ENCODE results near the gene SATB2. TPM values are rescaled to one million over a fixed set of nuclear protein-coding genes. Genes with fewer than 3 reads are reported as not detected.

Gene SATB2
- total and polyA plus RNA-seq, 10 donors = 0.39 to 3.0 (median 2.6) TPM

DNA sequence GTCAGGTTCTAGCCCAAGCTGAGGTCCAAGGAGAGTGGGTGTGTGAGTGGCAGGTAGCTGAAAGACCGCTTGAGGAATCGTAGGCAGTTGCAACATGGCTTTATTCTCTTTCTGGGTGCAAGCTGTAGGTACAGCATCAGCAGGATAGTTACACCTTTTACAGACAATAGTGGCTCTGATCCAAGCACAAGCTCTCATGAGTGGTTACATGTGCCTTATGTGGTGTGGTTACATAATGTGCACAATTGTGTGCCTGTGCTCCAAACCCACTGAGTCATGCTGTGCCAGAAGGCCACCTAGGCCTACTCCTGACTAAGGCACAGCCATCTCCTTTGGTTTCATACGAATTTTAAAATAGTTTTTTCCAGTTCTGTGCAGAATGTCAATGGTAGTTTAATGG, 227.6 kb downstream of the SATB2 start:
- no peaks in the 10 kb centered on the region for H3K4me1 ChIP-seq
- WGBS, 5 donors = 71 to 84% (median 77%) methylated on average over 3 of the region's 3 CpGs
- intact Hi-C loops (cut with DNase I; ENCODE audit: low total_unique reads) = no loop called here
- no peak for DNase-seq
- no peaks in the 10 kb centered on the region for H3K27me3 ChIP-seq (replicated peaks in 1 of 7)
- H3K4me3 ChIP-seq = no peak overlapping the region
- peaks cover 0 to 32% (median 6%) of the 10 kb centered on the region in 8 donors for H3K9me3 ChIP-seq
- TF ChIP-seq POLR2AphosphoS5 (IDR thresholded peaks at IDR 0.05) = no peak
- TF ChIP-seq, protein P1, sequence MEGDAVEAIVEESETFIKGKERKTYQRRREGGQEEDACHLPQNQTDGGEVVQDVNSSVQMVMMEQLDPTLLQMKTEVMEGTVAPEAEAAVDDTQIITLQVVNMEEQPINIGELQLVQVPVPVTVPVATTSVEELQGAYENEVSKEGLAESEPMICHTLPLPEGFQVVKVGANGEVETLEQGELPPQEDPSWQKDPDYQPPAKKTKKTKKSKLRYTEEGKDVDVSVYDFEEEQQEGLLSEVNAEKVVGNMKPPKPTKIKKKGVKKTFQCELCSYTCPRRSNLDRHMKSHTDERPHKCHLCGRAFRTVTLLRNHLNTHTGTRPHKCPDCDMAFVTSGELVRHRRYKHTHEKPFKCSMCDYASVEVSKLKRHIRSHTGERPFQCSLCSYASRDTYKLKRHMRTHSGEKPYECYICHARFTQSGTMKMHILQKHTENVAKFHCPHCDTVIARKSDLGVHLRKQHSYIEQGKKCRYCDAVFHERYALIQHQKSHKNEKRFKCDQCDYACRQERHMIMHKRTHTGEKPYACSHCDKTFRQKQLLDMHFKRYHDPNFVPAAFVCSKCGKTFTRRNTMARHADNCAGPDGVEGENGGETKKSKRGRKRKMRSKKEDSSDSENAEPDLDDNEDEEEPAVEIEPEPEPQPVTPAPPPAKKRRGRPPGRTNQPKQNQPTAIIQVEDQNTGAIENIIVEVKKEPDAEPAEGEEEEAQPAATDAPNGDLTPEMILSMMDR (IDR thresholded peaks at IDR 0.05 in 8 of 11, conservative IDR thresholded peaks at IDR 0.05 in 3 of 11) = no peak
- TF ChIP-seq POLR2A (IDR thresholded peaks at IDR 0.05) = no peak
- H3K27ac ChIP-seq = no peak overlapping the region
- no peaks in the 10 kb centered on the region for H3K36me3 ChIP-seq

DNA sequence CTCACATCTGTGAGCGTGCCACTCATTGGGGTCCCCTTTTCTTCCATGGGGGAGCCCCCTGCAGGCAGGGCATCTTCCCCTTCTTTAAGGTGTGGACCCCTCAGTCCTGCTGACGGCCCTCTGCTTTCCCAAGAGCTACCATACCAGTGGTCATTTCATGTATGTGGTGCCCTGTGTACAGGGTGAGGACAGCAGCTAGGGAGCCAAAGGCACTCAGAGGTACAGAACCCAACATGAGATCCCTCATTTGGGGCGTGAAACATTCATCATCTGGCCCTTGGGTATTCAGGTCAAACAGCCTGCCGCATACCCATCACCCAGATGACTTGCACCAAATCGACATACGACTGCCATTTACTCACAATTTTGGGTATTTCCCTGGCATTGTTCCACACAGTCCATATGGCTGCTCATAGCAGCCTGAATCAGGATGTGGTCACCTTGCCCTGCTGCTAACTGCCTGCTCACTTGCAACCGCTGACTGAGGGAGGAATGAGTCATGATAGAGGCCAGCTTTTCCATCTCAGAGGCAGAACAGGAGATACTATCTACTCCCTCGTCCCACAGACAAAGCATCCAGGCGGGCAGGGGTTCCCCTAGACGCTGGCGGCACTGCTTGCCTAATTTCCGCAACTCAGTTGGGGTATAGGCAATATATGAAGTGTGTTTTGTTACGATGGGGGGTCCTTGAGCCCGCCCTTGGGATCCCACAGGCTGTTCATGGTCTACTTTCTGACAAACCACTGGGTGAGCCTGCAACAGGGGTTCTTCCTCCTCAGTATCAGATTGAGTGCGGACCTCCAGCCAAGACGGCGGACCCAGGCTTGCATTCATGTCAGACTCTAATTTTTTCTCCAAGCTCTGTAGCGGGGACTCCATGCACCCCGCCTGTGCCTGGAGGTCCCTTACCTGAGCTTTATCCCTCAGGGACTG, 228.6 kb downstream of the SATB2 start:
- 82 to 92% (median 85%) methylated on average over 19 of the region's 19 CpGs for WGBS, 5 donors
- H3K36me3 ChIP-seq = no peaks in the 10 kb centered on the region
- H3K9me3 ChIP-seq = peaks cover 0 to 41% (median 6%) of the 10 kb centered on the region in 8 donors
- TF ChIP-seq POLR2AphosphoS5 (IDR thresholded peaks at IDR 0.05) = no peak
- no peak for TF ChIP-seq POLR2A (IDR thresholded peaks at IDR 0.05)
- TF ChIP-seq, protein P1 (IDR thresholded peaks at IDR 0.05 in 8 of 11, conservative IDR thresholded peaks at IDR 0.05 in 3 of 11) = no peak
- H3K4me1 ChIP-seq = no peaks in the 10 kb centered on the region
- H3K27me3 ChIP-seq (replicated peaks in 1 of 7) = no peaks in the 10 kb centered on the region
- DNase-seq = peak; percentile 49
- no peak overlapping the region for H3K4me3 ChIP-seq
- no peak overlapping the region for H3K27ac ChIP-seq
- intact Hi-C loops (cut with DNase I; ENCODE audit: low total_unique reads) = no loop called here

DNA sequence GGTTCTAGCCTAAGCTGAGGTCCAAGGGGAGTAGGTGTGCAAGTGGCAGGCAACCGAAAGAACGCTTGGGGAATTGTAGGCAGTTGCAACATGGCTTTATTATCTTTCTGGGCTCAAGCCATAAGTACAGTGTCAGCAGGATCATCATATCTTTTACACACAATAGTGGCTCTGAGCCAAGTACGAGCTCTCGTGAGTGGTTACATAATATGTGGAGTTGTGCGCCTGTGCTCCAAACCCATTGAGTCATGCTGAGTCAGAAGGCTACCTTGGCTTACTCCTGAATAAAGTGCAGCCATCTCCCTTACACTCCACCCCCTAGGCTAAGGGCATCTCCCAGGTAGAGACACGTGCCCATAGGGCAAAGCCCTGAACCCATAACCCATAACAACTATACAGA, 233.9 kb downstream of the SATB2 start:
- 86 to 96% (median 91%) methylated on average over 6 of the region's 6 CpGs for WGBS, 5 donors
- no peaks in the 10 kb centered on the region for H3K36me3 ChIP-seq
- no peaks in the 10 kb centered on the region for H3K27me3 ChIP-seq (replicated peaks in 1 of 7)
- peaks cover 0 to 40% (median under 1%) of the 10 kb centered on the region in 8 donors for H3K9me3 ChIP-seq
- no peaks in the 10 kb centered on the region for H3K4me1 ChIP-seq
- intact Hi-C loops (cut with DNase I; ENCODE audit: low total_unique reads) = no loop called here
- DNase-seq = no peak
- no peak overlapping the region for H3K27ac ChIP-seq
- H3K4me3 ChIP-seq = no peak overlapping the region
- no peak for TF ChIP-seq POLR2AphosphoS5 (IDR thresholded peaks at IDR 0.05)
- no peak for TF ChIP-seq POLR2A (IDR thresholded peaks at IDR 0.05)
- TF ChIP-seq, protein P1 (IDR thresholded peaks at IDR 0.05 in 8 of 11, conservative IDR thresholded peaks at IDR 0.05 in 3 of 11) = no peak

DNA sequence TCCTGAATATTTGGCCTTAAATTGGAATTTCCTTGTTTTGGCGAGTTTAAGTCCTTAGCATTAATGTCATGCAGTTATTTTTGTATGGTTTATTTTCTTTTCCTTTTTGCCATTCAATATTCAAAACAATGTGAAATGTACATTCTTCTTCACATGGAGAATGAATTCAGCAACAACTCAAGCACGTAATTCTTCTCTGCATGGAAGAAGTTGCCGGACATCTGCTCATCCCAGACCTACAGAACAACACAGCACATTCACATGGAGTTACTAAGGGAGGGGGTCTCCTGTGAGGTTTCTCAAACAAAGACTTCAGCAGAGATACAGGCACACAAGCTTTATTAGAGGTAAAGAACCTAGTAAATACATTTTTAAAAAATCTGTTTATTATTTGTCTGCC, 236.8 kb downstream of the SATB2 start:
- intact Hi-C loops (cut with DNase I; ENCODE audit: low total_unique reads) = no loop called here
- H3K4me1 ChIP-seq = no peaks in the 10 kb centered on the region
- no peak for DNase-seq

More for the DNA sequence above, 236.8 kb downstream of the SATB2 start:
- WGBS, 5 donors = 74 to 82% (median 78%) methylated on average over 3 of the region's 3 CpGs
- Histone ChIP-seq H3K4me3 (no peak overlapping the region), H3K9me3 (peaks cover 0 to 23% (median 0%) of the 10 kb centered on the region in 8 donors), H3K27me3 (replicated peaks in 1 of 7) (no peaks in the 10 kb centered on the region), H3K27ac (no peak overlapping the region), H3K36me3 (no peaks in the 10 kb centered on the region)
- TF ChIP-seq POLR2A (IDR thresholded peaks at IDR 0.05) (no peak), POLR2AphosphoS5 (IDR thresholded peaks at IDR 0.05) (no peak)
- TF ChIP-seq, protein P1 (IDR thresholded peaks at IDR 0.05 in 8 of 11, conservative IDR thresholded peaks at IDR 0.05 in 3 of 11) = no peak

All from spleen (tissue), 11 donors.